Stimulated activated CD8-positive, alpha-beta memory T cell treated with anti-CD3 and anti-CD28 coated beads, Interleukin-4, amount 100 ng/mL, for 1 hour (primary cell): ENCODE results near the gene UNC93B1.

Experiments
- DNase-seq, 2 donors: peaks; one replicate each; pipeline ENCODE4 v3.0.0-alpha.2; 2020; ENCODE audit warnings: low read depth in 2 of 2, low spot score in 1 of 2

UNC93B1 gene

DNA sequence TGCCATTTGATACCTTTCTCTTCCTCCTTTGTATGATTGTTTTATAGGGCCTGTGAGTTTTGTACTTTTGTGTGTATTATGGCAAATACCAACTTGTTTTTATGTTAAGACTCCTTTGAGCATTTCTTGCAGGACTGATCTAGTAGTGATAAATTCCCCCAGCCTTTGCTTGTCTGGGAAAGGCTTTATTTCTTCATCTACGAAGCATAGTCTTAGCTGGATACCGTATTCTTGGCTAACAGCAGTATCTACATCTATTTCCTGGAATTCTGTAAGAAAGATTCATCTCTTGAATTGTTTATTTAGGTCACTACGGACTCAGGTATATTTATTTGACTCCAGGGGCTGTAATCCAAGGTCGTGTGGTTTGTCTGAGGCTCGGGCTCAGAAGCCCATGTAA lies 20.6 kb upstream of the UNC93B1 start:
- no peak for DNase-seq

DNA sequence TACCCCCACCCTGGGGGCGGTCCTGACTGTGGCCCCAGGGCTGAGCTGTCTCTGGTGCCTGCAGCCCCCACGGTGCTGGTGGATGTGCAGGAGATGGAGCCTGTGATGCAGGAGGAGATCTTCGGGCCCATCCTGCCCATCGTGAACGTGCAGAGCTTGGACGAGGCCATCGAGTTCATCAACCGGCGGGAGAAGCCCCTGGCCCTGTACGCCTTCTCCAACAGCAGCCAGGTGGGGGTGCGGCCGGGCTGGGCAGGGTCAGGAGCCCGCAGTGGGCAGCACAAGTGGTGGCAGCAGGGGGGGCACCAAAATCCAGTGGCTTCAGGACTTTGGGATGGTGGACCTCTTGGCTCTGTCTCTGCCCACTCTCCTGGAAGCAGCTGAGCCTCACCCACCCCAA lies 18.6 kb upstream of the UNC93B1 start:
- no peak for DNase-seq

GRCh38 chr11:68021167-68021787 lies 17.4 kb upstream of the UNC93B1 start:
- no peak for DNase-seq

GRCh38 chr11:68020575-68020974 lies 16.7 kb upstream of the UNC93B1 start:
- DNase-seq = no peak

DNA sequence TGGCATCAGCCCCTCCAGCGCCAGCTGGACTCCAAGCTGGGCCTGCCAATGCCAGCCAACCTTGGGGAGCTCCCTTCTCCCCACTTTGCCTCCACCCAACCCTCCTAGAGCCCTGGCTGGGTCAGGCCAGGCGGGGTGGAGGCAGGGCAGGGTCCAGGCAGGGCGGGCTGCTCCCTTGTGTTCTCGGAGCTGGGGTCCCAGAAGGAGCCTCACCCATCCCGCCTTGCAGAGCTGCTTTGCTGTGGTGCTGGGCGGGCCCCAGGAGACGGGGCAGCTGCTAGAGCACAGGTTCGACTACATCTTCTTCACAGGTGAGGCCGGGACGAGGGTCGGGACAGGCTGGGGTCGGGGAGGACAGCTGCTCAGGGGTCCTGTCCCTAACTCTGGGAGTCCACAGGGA lies 15.6 kb upstream of the UNC93B1 start:
- DNase-seq = no peak

- no peak for DNase-seq
These were observed 14.9 kb upstream of the UNC93B1 start for GRCh38 chr11:68018730-68019190.

DNA sequence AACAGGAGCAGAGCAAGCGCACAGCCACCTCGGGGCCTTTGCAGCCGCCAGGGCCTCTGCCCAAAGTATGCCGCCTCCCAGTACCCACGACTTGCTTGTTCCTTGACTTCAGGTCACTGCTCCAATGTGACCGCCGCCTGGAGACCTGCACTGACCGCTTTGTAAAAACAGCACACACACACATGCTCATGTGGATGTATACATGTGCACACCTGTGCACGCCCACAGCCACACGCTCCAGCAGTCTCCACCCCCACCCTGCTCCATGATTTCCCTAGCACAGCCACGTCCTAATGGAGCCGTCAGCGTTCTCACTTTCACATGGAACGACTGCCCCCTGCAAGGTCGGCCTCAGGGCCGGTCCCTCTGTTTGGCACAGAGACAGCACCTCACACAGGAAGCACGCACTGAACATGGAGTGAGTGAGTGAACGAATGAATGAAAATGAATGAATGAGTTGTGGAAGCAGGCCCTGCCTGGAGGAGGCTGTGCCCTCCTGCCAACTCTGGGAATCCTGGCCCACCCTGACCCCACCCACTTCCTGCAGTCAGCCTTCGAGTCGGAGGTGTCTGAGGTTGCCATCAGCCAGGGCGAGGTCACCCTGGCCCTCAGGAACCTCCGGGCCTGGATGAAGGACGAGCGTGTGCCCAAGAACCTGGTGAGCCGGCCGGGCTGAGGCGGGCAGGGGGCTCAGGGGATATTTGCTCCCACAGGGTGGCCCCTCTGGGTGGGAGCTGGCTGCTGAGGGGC lies 14.3 kb upstream of the UNC93B1 start:
- no peak for DNase-seq

GRCh38 chr11:68016904-68017817 lies 13.3 kb upstream of the UNC93B1 start:
- no peak for DNase-seq

- DNase-seq = no peak
These were observed 12.4 kb upstream of the UNC93B1 start for GRCh38 chr11:68016161-68016903.

GRCh38 chr11:68015467-68015866 lies 11.6 kb upstream of the UNC93B1 start:
- DNase-seq = no peak

DNA sequence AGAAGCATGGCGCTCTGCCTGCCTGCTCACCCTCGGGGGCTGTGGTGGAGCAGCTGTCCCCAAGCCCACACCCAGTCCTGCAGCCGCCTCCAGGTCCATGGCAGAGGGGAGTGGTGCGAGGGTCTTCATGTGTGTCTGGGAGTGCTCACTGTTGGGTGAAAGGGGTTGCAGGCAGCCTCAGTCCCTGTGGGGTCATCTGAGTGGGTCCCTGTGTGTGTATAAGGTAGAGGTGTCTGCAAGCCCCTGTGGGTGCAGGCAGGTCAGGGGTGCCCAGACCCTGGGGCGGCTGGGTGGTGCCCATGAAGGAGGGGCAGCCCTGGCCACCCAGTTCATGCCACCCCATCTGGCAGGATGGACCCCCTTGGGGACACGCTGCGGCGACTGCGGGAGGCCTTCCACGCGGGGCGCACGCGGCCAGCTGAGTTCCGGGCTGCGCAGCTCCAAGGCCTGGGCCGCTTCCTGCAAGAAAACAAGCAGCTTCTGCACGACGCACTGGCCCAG lies 11.1 kb upstream of the UNC93B1 start:
- no peak for DNase-seq

DNA sequence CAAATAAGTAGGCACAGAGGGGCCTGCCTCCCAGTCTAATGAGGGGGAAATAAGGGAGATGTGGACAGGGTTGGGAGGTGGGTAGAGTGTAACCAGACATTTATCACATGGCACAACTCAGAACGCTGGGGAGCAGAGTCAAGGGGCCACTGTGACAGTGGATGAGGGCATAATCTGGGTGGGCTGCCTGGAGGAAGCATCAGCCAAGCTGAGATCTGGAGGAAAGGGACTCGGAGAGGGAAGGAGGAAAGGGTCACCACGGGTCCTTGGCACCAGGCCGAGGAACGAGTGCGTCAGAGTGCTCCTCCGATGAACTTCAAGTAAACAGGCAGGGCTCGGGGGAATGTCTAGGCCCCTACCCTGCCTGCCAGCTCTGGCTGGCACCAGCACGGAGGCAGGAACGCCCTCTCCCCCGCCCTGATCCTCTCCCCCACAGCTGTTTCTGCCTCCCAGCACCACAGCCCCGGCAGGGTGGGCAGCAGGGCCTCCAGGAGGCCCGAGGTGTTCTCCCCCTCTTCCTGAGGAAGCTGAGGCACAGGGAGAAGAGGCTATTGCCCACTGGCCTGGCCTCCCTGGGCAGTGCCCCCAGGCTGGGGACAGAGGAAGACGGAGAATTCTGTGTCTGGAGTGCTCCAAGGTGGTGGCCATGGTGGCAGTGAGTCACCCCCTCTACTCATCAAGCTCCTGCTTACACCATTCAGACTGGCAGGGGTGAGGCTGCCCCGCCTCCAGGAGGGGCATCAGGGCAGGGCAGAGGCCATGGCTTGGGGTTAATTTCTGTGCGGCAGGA lies 10.5 kb upstream of the UNC93B1 start:
- DNase-seq = no peak

GRCh38 chr11:68013611-68014156 lies 9.8 kb upstream of the UNC93B1 start:
- DNase-seq = no peak

DNA sequence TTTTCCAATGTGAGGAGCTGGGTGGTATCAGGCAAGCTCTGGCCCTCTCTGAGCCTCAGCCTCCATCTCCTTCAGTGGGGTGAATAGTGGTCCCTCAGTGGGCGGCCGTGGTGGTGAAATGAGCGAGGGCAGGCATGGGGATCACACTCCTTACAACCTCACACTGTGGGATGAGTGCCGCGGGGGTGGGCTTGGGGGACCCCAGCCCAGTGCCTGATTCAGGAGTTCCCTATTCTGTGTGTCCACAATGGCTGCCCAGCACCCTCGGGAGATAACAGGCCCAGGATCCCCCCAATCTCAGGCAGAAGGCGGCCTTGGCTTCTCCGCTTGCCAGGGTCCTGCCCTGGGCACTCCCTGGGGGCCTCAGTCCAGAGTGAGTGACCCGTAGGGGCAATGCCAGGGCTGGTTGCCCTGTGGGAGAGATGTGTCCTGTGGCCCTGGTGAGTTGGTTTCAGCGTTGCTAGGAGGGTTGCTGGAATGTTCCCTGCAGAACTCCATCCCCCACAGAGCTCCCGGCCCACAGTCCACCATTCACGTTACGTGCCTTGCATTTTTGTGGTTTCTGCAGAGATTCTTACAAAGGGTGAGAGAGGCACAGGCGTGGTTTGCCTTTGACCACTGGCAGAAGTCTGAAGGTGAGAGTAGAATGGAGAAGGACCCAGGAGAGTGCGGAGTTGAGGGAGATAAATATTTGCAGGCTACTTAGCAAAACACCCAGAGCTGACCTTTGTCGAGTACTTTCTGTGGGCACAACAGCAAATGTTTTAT lies 9.1 kb upstream of the UNC93B1 start:
- no peak for DNase-seq

GRCh38 chr11:68012044-68012842 lies 8.3 kb upstream of the UNC93B1 start:
- DNase-seq = no peak

DNA sequence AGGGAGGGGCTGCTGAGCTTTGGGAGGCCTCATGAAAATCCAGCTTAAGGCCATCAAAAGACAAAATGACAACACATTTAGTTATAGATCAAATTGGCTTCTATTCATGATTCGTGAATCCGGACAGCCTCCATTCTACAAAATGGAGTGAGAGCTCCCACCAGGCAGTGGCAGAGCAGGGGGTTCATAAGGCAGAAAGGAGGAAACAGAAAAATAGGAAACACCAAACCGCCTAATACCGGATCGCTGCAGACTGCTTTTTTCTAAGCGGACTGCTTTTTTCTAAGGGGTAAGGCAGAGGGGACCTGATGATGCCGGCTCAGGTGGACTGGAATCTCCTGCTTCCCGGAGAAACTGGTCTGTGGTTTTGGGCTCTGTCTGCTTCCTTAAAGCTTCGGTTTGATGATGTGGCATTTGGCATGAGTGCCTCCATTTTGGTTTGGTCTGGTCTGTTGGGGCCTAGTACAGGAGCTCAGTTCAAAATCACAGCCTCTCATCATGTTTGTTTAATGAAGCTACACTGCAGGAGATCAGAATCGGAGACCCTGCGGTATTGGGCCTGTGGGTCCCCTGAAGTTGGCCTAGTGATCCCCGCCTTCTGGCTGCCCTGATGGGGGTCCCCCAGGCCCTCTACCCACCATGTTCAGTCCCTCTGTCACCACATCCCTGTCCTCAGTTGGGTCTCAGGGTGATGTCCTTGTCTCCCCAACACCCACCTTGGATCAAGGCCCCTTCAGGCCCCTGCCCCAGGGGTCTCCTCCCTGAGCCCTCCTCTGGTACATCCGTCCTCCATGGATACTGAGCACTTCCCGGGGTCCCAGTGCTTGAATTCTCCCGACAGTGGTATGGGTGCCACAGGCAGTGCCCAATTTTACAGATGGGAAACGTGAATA lies 7.4 kb upstream of the UNC93B1 start:
- no peak for DNase-seq
